ENCODE results near the gene THOC5.

- TF ChIP-seq EP300 (IDR thresholded peaks at IDR 0.05; ENCODE audit: low read depth) = no peak
- TF ChIP-seq CTCF (IDR thresholded peaks at IDR 0.05) = no peak
- TF ChIP-seq POLR2A (IDR thresholded peaks at IDR 0.05) = no peak
Measured at GRCh38 chr22:29503811-29504372, 49.7 kb downstream of the THOC5 start.

Data from transverse colon (tissue), 3 donors.